GM12878 (cell line): ENCODE data around the gene CREB3.

Source experiments
- SP1 ChIP-seq: IDR thresholded peaks from one replicate; pipeline ENCODE4 v1.6.1; 2011; ENCODE audit warnings: low read depth, low read length
- ZBTB33 ChIP-seq: fragments of 450-650 bp; IDR thresholded peaks from 2 replicates; pipeline ENCODE4 v1.6.1; 2017; ENCODE audit warnings: mild to moderate bottlenecking

DNA sequence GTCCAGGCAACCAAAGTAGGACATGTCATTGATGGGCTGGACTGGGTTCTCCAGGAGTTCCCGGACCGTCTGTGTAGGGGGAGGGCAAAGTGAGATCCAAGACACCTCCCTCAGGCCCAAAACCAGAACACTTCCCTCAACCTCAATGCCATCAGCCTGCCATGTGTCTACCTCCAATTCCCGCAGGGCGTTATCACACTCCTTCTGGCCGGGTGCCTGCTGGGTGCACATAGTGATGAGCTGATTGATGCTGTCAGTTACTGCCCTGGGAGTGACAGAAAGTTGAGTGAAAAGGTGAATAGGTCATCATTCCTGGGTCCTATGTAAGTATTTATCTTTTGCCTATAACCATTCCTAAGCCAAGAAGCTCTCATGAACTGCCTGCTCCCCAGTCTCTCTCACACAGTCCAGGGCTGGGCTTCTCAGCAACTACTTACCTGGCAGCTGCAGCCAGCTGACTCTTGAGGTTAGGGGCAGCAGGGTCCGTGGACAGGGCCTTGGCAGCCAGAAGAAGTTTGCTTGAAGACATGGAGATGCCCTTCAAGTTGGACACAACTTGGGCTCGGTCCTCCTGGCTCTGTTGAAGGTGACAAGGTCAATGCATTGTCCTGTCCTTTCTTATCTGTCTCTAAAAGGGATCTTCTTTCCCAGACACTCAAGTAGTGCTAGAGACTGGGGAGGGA, 21.5 kb upstream of the CREB3 start:
- TF ChIP-seq ZBTB33 (no peak), SP1 (no peak)
